Measurements from ENCODE around the gene EIF5AL1. TPM values are rescaled to one million over a fixed set of nuclear protein-coding genes. Genes with fewer than 3 reads are reported as not detected.

EIF5AL1 gene
- total RNA-seq, 1 experiment from 2014 or later: 0.39 TPM

DNA sequence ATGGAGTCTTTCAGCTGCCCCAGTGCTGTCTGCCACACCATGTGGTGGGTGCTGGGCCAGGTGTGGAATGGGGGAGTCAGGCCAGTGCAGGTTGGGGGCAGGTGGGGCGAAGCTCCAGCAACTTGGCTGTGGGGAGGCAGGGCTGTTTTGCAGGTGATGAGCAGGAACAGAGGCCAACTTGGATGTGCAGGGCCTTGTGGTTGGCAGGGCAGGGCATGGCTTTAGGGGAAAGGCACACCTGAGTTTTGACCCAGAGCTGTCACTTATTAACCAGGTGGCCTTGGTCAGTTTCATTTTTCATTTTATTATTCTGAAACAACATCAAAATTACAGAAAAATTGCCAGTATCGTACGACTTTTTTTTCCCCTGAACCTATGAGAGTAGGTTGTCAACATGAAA, 48.9 kb downstream of the EIF5AL1 start:
- Histone ChIP-seq H3K14ac (ENCODE audit: insufficient read depth, low read length) (no peak overlapping the region), H2AK5ac (ENCODE audit: insufficient read length, low read length) (no peak overlapping the region), H3T11ph (ENCODE audit: low read length) (no peak overlapping the region), H3K27me3 (ENCODE audit: insufficient read depth, low read length) (no peaks in the 10 kb centered on the region), H3K4me1 (ENCODE audit: insufficient read depth, low read length) (no peaks in the 10 kb centered on the region), H3K4me2 (ENCODE audit: insufficient read depth, insufficient read length, low read length) (no peak overlapping the region), H2AFZ (ENCODE audit: low read length) (no peak overlapping the region), H4K91ac (ENCODE audit: insufficient read length, low read depth, low read length) (no peak overlapping the region), H3K23ac (ENCODE audit: insufficient read length, low read depth, low read length) (no peak overlapping the region), H2BK15ac (ENCODE audit: low read depth, low read length) (no peak overlapping the region), H3K4ac (ENCODE audit: low read depth, low read length) (no peak overlapping the region), H3K79me2 (ENCODE audit: insufficient read depth, low read length) (no peaks in the 10 kb centered on the region), H3K18ac (ENCODE audit: insufficient read length, low read depth, low read length) (no peak overlapping the region), H3K27ac (ENCODE audit: insufficient read length, low read depth, low read length) (no peak overlapping the region), H3K23me2 (ENCODE audit: insufficient read length, low read depth, low read length, poor library complexity, severe bottlenecking) (no peaks in the 10 kb centered on the region), H3K56ac (ENCODE audit: insufficient read length, low read depth, low read length) (no peak overlapping the region), H2BK12ac (ENCODE audit: insufficient read length, low read depth, low read length) (no peak overlapping the region), H4K20me1 (ENCODE audit: control insufficient read depth, insufficient read depth, insufficient read length) (no peaks in the 10 kb centered on the region), H3K9me3 (ENCODE audit: control insufficient read depth, low read depth, low read length) (no peaks in the 10 kb centered on the region), H4K5ac (ENCODE audit: insufficient read length, low read depth, low read length) (no peak overlapping the region), H2BK20ac (ENCODE audit: low read depth, low read length, poor library complexity, severe bottlenecking) (no peak overlapping the region), H3K79me1 (ENCODE audit: insufficient read depth, low read depth, low read length, poor library complexity, severe bottlenecking) (no peaks in the 10 kb centered on the region), H4K8ac (replicated peaks; ENCODE audit: insufficient read length, low read depth, low read length) (no peak overlapping the region), H3K9ac (ENCODE audit: extremely low read depth, insufficient read length, low read length) (no peak overlapping the region), H2BK5ac (ENCODE audit: insufficient read length, low read length) (no peak overlapping the region), H2BK120ac (ENCODE audit: low read depth, low read length, poor library complexity, severe bottlenecking) (no peak overlapping the region)
- no peak for DNase-seq
- no CpG with 5 or more reads among the region's 3 CpGs for WGBS (ENCODE audit: extremely low coverage, insufficient read length, low lambda C conversion rate)
- no peak overlapping the region for H3K27ac Mint-ChIP-seq
- no peaks in the 10 kb centered on the region for H3K36me3 Mint-ChIP-seq (ENCODE audit: insufficient read depth in 1 of 3, low read depth in 3 of 3)
- peaks cover 25% of the 10 kb centered on the region for H3K27me3 Mint-ChIP-seq (ENCODE audit: low read depth)
- no peak overlapping the region for H3K4me3 Mint-ChIP-seq
- TF ChIP-seq, protein P1, sequence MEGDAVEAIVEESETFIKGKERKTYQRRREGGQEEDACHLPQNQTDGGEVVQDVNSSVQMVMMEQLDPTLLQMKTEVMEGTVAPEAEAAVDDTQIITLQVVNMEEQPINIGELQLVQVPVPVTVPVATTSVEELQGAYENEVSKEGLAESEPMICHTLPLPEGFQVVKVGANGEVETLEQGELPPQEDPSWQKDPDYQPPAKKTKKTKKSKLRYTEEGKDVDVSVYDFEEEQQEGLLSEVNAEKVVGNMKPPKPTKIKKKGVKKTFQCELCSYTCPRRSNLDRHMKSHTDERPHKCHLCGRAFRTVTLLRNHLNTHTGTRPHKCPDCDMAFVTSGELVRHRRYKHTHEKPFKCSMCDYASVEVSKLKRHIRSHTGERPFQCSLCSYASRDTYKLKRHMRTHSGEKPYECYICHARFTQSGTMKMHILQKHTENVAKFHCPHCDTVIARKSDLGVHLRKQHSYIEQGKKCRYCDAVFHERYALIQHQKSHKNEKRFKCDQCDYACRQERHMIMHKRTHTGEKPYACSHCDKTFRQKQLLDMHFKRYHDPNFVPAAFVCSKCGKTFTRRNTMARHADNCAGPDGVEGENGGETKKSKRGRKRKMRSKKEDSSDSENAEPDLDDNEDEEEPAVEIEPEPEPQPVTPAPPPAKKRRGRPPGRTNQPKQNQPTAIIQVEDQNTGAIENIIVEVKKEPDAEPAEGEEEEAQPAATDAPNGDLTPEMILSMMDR (conservative IDR thresholded peaks at IDR 0.05): no peak
- H3K4me1 Mint-ChIP-seq: peaks cover 8 to 9% of the 10 kb centered on the region in 2 experiments
- H3K9me3 Mint-ChIP-seq: no peaks in the 10 kb centered on the region; a peak in 1 of 5 replicates
